Endothelial cell of umbilical vein (primary cell): ENCODE results near the gene TFF1. TPM values are rescaled to one million over a fixed set of nuclear protein-coding genes. Genes with fewer than 3 reads are reported as not detected.
A peak's percentile ranks its signal among the peaks of the same experiment; 100 is the strongest.

ENCODE experiments used
- BruUV-seq: library from RNA; stranded (reverse); fragments of 400-500 nt; replicated peaks from 2 replicates; lab custom pipeline; 2021; lab: Mats Ljungman, UMichigan
- CTCF ChIA-PET: fragments of 300-600, 350-600 bp; sonication (Branson Sonifier 250); formaldehyde crosslinking; loops from one replicate; lab custom pipeline; 2021; ENCODE audit warnings: antibody characterized with exemption, inconsistent platforms; lab: Charles Lee
- POLR2A ChIA-PET: fragments of 300-600, 350-600 bp; sonication (Branson Sonifier 250); formaldehyde crosslinking; loops from one replicate; lab custom pipeline; 2021; ENCODE audit warnings: antibody characterized with exemption, inconsistent platforms; lab: Charles Lee
- DNase-seq: peaks from one replicate; pipeline ENCODE4 v3.0.0-alpha.2; 2011; ENCODE audit warnings: low read depth, low spot score
- FAIRE-seq: peaks from 2 replicates; lab custom pipeline; 2011; peaks lifted over from hg19 to GRCh38; lab: Jason Lieb, UNC
- H2AFZ ChIP-seq: 2 replicates; pipeline ENCODE4 v1.6.0; 2012; ENCODE audit warnings: low read depth, low read length, control low read depth, inconsistent platforms
- H3K27ac ChIP-seq: 2 replicates; pipeline ENCODE4 v1.5.1; 2011; ENCODE audit warnings: low read depth, mild to moderate bottlenecking, control low read depth, low read length, moderate library complexity; ENCODE audit not compliant: insufficient read depth
- H3K27me3 ChIP-seq, 2 experiments: 2 replicates each; pipeline versions ENCODE4 v1.6.0 to v1.6.1; 2011; ENCODE audit warnings: low read length in 2 of 2, mixed read lengths in 1 of 2; ENCODE audit not compliant: control insufficient read depth in 2 of 2, insufficient read depth in 2 of 2
- H3K36me3 ChIP-seq, 2 experiments: 2 replicates in 1 of 2; 3 replicates in 1 of 2; pipeline ENCODE4 v1.5.1; 2011; ENCODE audit warnings: low read length in 2 of 2, mild to moderate bottlenecking in 1 of 2, moderate library complexity in 1 of 2; ENCODE audit not compliant: control insufficient read depth in 2 of 2, insufficient read depth in 2 of 2; ENCODE audit errors: extremely low read depth in 1 of 2
- H3K4me1 ChIP-seq: 3 replicates; pipeline ENCODE4 v1.5.1; 2011; ENCODE audit warnings: mild to moderate bottlenecking, low read length; ENCODE audit not compliant: control insufficient read depth, insufficient read depth; ENCODE audit errors: extremely low read depth
- H3K4me2 ChIP-seq: 2 replicates; pipeline ENCODE4 v1.6.1; 2011; ENCODE audit warnings: low read length, control low read depth, mixed read lengths; ENCODE audit not compliant: insufficient read depth
- H3K4me3 ChIP-seq, 3 experiments: fragments of 200-600 bp in 1 of 3; sonication (generic), shearing (Covaris generic) in 1 of 3; replicated peaks in 1 of 3; 2 replicates each; pipeline ENCODE4 v1.5.1; 2011 to 2016; ENCODE audit warnings: control low read depth in 3 of 3, low read length in 3 of 3, mild to moderate bottlenecking in 2 of 3, inconsistent platforms in 1 of 3, low read depth in 1 of 3, moderate library complexity in 1 of 3; ENCODE audit not compliant: insufficient read depth in 1 of 3
- H3K79me2 ChIP-seq: 2 replicates; pipeline ENCODE4 v1.6.0; 2012; ENCODE audit warnings: low read length, inconsistent platforms; ENCODE audit not compliant: control insufficient read depth, insufficient read depth
- H3K9ac ChIP-seq: replicated peaks from 2 replicates; pipeline ENCODE3; 2011; ENCODE audit warnings: low read length, control low read depth; ENCODE audit not compliant: insufficient read depth; ENCODE audit errors: extremely low read depth
- H3K9me1 ChIP-seq: replicated peaks from 3 replicates; pipeline ENCODE4 v1.6.0; 2011; ENCODE audit warnings: mild to moderate bottlenecking, low read length; ENCODE audit not compliant: control insufficient read depth, insufficient read depth; ENCODE audit errors: extremely low read depth
- H3K9me3 ChIP-seq: replicated peaks from 2 replicates; pipeline ENCODE4 v1.5.1; 2012; ENCODE audit warnings: low read length, inconsistent platforms; ENCODE audit not compliant: control insufficient read depth, insufficient read depth
- H4K20me1 ChIP-seq: replicated peaks from 2 replicates; pipeline ENCODE3; 2011; ENCODE audit warnings: mild to moderate bottlenecking, low read length; ENCODE audit not compliant: control insufficient read depth, insufficient read depth; ENCODE audit errors: extremely low read depth
- EZH2 ChIP-seq: IDR thresholded peaks from 2 replicates; pipeline ENCODE4 v1.6.1; 2012; ENCODE audit warnings: borderline replicate concordance, low read depth, mild to moderate bottlenecking, moderate library complexity, low read length, inconsistent platforms; ENCODE audit not compliant: severe bottlenecking
- FOS ChIP-seq: IDR thresholded peaks from 2 replicates; pipeline ENCODE4 v1.6.1; 2011; ENCODE audit warnings: mild to moderate bottlenecking, low read length, moderate library complexity, borderline replicate concordance; ENCODE audit not compliant: insufficient read depth
- JUN ChIP-seq: IDR thresholded peaks from 2 replicates; pipeline ENCODE4 v1.6.1; 2011; ENCODE audit warnings: borderline replicate concordance, low read depth; ENCODE audit not compliant: insufficient read length, insufficient read depth
- POLR2A ChIP-seq: IDR thresholded peaks from 2 replicates; pipeline ENCODE4 v1.6.1; 2012; ENCODE audit warnings: low read depth, mild to moderate bottlenecking, control low read depth, low read length
- dilution Hi-C: fragments of 300-500 bp; cut with MboI; formaldehyde crosslinking; loops from one replicate; pipeline ENCODE4 v1.15.0; 2019; ENCODE audit warnings: low sequenced_read_pairs; ENCODE audit not compliant: extremely low pct_ligation_motif_present
- intact Hi-C: fragments of 100-400 bp; cut with micrococcal nuclease; formaldehyde crosslinking; loops from one replicate; pipeline ENCODE4 v1.10.0; 2022
- polyA plus RNA-seq, 4 experiments: library from polyadenylated mRNA; depleted of rRNA in 3 of 4; stranded (reverse) in 3 of 4; unstranded in 1 of 4; fragments of >200 nt; gene quantifications; 2 replicates each; pipeline versions ENCODE4 v1.2.1 to v1.2.3, GENCODE V29; 2011 to 2012; ENCODE audit warnings: missing spikeins in 1 of 4
- total RNA-seq: library from RNA; stranded (reverse); gene quantifications from 2 replicates; pipeline ENCODE4 v1.2.3, GENCODE V29; 2021
- TF ChIP-seq, protein P1 (sequence below), 2 donors: IDR thresholded peaks; 1 replicate in 1 of 2; 2 replicates in 1 of 2; pipeline ENCODE4 v1.5.1; 2011; ENCODE audit warnings: low read length in 2 of 2, mild to moderate bottlenecking in 2 of 2, moderate library complexity in 2 of 2, control low read depth in 1 of 2, inconsistent platforms in 1 of 2, low read depth in 1 of 2; ENCODE audit not compliant: insufficient read depth in 1 of 2; ENCODE audit errors: extremely low read depth in 1 of 2

TFF1 gene
- total and polyA plus RNA-seq, 2 donors (not counting 3 experiments of a cell fraction or from before 2014, with no cell fraction given): not detected

DNA sequence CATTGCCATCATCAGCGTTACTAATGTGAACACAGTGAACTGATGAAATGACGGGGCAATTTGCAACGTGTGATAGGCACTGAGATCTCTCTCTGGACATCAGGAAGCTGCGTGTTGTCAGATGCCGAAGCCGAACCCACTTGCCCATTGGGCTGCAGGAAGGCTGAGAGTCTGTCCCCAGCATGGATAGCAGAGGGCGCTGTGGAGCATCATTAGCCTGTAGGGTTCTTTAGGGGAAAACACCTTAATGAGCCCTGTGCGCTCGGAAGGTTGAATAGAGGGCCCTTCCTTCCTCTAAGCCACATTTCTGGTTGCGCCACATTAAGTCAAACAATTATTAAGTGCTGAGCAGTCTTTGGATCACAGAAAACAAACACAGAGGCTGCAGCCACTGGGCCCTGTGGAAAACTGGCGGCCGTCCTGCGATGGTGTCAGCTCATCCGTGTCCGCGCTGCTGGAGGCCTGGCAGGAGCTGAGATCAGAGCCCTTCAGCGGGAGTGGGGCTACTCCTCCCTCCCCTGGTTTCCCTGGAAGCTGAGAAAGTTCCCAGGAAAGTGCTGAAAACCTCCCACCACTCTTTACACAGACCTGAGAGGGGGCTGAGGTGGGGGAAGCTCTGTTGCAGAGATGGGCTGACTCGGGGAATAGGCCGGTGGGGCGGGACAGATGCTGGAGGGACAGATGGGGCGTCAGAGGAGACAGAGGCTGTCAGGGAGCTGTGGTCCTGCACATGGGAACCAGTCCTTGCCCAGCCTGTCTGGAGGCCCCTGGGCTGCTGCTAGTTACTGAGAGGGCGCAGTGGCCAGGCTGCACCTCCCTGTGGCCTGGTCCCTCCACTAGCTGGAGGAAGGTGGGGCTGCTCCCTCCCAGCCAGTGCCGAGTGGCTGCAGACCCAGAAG is 28.3 kb downstream of the TFF1 start:
- DNase-seq (peak; percentile 53), FAIRE-seq (peak; percentile 80)
- no peak overlapping the region for H3K4me3 ChIP-seq
- intact Hi-C loops (loop anchor here (1.0 to 10.0 kb wide), 2 partner anchors 112 to 193 kb away; no protein-coding TSS in a partner anchor), dilution Hi-C loops (no loop called here)
- POLR2A ChIA-PET: no interaction called here
- H4K20me1 ChIP-seq: no peaks in the 10 kb centered on the region
- TF ChIP-seq EZH2 (no peak), FOS (no peak), POLR2A (no peak), JUN (no peak)
- TF ChIP-seq, protein P1, sequence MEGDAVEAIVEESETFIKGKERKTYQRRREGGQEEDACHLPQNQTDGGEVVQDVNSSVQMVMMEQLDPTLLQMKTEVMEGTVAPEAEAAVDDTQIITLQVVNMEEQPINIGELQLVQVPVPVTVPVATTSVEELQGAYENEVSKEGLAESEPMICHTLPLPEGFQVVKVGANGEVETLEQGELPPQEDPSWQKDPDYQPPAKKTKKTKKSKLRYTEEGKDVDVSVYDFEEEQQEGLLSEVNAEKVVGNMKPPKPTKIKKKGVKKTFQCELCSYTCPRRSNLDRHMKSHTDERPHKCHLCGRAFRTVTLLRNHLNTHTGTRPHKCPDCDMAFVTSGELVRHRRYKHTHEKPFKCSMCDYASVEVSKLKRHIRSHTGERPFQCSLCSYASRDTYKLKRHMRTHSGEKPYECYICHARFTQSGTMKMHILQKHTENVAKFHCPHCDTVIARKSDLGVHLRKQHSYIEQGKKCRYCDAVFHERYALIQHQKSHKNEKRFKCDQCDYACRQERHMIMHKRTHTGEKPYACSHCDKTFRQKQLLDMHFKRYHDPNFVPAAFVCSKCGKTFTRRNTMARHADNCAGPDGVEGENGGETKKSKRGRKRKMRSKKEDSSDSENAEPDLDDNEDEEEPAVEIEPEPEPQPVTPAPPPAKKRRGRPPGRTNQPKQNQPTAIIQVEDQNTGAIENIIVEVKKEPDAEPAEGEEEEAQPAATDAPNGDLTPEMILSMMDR (IDR thresholded peaks at IDR 0.05; ENCODE audit: extremely low read depth in 1 of 2, insufficient read depth in 1 of 2, low read depth in 1 of 2, low read length in 2 of 2): peak; percentile 59 to 62
- no peak overlapping the region for H3K9ac ChIP-seq
- H3K79me2 ChIP-seq: no peaks in the 10 kb centered on the region
- CTCF ChIA-PET: interaction anchor here (0.8 to 2.0 kb wide), 15 partner anchors 8 to 479 kb away, joined by 3 to 10 read pairs (median 3); no protein-coding TSS in a partner anchor
- no peaks in the 10 kb centered on the region for H3K9me3 ChIP-seq
- no peaks in the 10 kb centered on the region for H3K36me3 ChIP-seq
- H3K9me1 ChIP-seq: no peaks in the 10 kb centered on the region
- H3K27me3 ChIP-seq: peaks cover 10 to 32% of the 10 kb centered on the region in 2 experiments
- peak overlapping the region; percentile 54 for H2AFZ ChIP-seq
- no peak overlapping the region for H3K4me2 ChIP-seq
- no TSS peak for BruUV-seq
- no peak overlapping the region for H3K27ac ChIP-seq
- no peaks in the 10 kb centered on the region for H3K4me1 ChIP-seq
